ENCODE results near the gene ARPC1B.
"Not testable (repeated sequence)": the region's sequence is repeated elsewhere in the genome, so short reads cannot be mapped to it uniquely, and the experiment has no call there.

ARPC1B gene

DNA sequence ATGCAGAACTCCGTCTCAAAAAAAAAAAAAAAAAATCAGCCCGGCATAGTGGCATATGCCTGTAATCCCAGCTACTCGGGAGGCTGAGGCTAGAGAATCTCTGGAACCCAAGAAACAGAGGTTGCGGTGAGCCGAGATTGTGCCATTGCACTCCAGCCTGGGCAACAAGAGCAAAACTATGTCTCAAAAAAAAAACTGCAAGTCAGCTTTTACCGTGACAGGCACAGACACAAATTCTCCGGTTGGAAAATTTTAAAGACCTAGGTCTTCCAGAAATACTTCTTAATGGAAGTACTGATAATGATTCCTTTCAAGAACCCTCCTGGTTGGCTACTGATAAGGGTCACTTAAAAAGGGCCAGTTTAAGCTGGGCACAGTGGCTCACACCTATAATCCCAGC lies 19.4 kb upstream of the ARPC1B start:
- Histone ChIP-seq H3K36me3 (peaks cover 87 to 99% (median 92%) of the 10 kb centered on the region in 3 donors), H3K27me3 (no peaks in the 10 kb centered on the region), H3K9me3 (no peaks in the 10 kb centered on the region), H3K27ac (no peak overlapping the region), H3K4me3 (no peak overlapping the region), H3K4me1 (no peaks in the 10 kb centered on the region)
- intact Hi-C loops (cut with DNase I; ENCODE audit: low total_unique reads), result no loop called here
- DNase-seq, result no peak
- TF ChIP-seq, protein P1, sequence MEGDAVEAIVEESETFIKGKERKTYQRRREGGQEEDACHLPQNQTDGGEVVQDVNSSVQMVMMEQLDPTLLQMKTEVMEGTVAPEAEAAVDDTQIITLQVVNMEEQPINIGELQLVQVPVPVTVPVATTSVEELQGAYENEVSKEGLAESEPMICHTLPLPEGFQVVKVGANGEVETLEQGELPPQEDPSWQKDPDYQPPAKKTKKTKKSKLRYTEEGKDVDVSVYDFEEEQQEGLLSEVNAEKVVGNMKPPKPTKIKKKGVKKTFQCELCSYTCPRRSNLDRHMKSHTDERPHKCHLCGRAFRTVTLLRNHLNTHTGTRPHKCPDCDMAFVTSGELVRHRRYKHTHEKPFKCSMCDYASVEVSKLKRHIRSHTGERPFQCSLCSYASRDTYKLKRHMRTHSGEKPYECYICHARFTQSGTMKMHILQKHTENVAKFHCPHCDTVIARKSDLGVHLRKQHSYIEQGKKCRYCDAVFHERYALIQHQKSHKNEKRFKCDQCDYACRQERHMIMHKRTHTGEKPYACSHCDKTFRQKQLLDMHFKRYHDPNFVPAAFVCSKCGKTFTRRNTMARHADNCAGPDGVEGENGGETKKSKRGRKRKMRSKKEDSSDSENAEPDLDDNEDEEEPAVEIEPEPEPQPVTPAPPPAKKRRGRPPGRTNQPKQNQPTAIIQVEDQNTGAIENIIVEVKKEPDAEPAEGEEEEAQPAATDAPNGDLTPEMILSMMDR (IDR thresholded peaks at IDR 0.05), result no peak

DNA sequence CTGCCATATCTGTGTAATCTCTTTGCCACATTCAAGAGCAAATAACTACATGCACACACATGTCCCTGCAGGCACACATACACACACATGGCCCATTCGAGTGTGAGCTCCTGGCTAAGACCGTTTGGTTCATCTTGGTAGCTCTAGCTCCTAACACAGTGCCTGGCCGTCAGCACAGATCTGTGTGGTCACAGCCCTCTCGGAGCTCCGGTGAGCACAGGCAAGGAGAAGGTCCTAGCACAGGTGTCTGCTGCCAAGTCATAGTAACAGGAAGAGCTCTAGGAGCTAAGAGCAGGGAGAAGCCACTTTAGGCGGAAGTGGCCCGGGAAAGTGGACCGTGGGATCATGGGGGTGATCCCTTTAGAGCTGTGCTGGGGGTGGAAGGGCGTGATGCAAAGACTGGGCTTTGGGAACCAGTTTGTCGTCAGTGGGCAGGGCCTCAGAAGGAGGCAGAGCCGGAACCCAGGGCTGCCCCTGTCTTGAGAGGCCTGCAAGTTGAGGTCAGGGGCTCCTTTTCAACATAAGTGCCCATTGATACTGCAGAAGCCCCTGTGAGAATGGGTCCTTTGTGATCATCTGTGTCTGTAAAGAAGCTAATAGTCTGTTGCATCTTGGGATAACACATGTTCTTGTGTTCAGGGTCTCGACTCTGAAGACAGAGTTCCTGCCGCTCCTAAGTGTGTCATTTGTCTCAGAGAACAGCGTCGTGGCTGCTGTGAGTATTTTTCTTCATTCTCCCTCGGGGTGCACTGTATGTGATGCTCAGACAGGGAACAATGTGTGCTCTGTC lies 16.6 kb upstream of the ARPC1B start:
- H3K4me3 ChIP-seq, result no peak overlapping the region
- no peak overlapping the region for H3K27ac ChIP-seq
- no peaks in the 10 kb centered on the region for H3K4me1 ChIP-seq
- no peak for DNase-seq
- intact Hi-C loops (cut with DNase I; ENCODE audit: low total_unique reads), result no loop called here
- H3K36me3 ChIP-seq, result peaks cover 88 to 99% (median 91%) of the 10 kb centered on the region in 3 donors
- no peaks in the 10 kb centered on the region for H3K27me3 ChIP-seq
- no peaks in the 10 kb centered on the region for H3K9me3 ChIP-seq
- TF ChIP-seq, protein P1 (IDR thresholded peaks at IDR 0.05), result no peak

DNA sequence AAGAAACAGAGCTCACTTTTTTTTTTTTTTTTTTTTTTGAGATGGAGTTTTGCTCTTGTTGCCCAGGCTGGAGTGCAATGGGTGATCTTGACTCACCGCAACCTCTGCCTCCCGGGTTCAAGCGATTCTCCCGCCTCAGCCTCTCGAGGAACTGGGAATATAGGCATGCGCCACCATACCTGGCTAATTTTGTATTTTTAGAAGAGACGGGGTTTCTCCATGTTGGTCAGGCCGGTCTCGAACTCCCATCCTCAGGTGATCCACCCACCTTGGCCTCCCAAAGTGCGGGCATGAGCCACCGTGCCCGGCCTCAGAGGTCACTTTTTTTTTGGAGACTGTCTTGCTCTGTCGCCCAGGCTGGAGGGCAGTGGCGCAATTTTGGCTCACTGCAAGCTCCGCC lies 16.0 kb upstream of the ARPC1B start:
- intact Hi-C loops (cut with DNase I; ENCODE audit: low total_unique reads); DNase-seq; H3K4me1 ChIP-seq; H3K4me3 ChIP-seq; H3K27me3 ChIP-seq; H3K9me3 ChIP-seq; H3K27ac ChIP-seq: not testable (repeated sequence)
- peaks cover 88 to 100% (median 91%) of the 10 kb centered on the region in 3 donors for H3K36me3 ChIP-seq

DNA sequence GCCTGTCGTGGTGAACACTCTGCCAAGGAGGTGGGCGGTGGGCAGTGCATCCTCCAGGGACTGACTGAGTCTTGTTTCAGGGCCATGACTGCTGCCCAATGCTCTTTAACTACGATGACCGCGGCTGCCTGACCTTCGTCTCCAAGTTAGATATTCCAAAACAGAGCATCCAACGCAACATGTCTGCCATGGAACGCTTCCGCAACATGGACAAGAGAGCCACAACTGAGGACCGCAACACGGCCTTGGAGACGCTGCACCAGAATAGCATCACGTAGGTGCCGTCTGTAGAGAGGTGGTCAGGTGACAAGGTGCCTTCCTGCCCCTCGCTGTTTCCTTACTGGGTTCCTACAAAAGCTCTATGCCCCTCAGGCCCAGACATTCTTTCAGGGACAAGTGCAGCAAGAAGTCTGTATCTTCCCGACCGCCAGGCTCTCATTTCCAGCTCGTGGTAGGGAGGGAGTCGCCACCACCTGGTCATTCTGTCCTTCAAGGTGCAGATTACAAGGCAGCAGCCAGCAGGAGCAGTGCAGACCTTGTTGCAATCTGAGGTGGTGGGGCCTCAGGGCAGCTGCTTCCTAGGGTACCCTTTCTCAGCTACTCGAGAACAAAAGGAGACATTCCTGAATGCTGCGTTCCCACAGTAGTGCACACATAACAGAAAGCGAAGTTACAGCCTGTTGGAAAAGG lies 14.9 kb upstream of the ARPC1B start:
- TF ChIP-seq, protein P1 (IDR thresholded peaks at IDR 0.05), result no peak
- intact Hi-C loops (cut with DNase I; ENCODE audit: low total_unique reads), result no loop called here
- Histone ChIP-seq H3K9me3 (no peaks in the 10 kb centered on the region), H3K27me3 (no peaks in the 10 kb centered on the region), H3K4me1 (no peaks in the 10 kb centered on the region), H3K36me3 (peaks cover 88 to 100% (median 91%) of the 10 kb centered on the region in 3 donors), H3K4me3 (no peak overlapping the region), H3K27ac (no peak overlapping the region)
- no peak for DNase-seq

DNA sequence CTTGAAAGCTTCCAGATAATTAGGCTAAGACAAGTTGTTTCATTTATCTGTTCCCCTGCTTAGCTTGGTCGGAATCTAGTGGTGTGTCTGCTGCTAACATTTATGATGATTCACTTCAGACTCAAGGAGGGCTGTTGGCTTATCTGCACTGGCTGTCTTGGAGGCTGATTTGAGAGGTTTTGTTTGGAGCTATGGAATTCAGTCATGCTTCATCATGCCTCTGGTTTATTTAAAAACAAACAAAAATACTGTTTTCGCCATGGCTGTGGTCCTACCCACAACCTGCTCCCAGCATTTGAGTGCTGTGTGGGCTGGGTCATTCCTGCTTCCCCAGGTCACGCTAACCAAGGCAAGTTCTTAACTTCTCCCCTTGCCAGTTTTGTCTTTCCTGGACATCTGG lies 11.7 kb upstream of the ARPC1B start:
- Histone ChIP-seq H3K9me3 (no peaks in the 10 kb centered on the region), H3K27me3 (no peaks in the 10 kb centered on the region), H3K4me3 (no peak overlapping the region), H3K27ac (no peak overlapping the region), H3K36me3 (peaks cover 83 to 99% (median 92%) of the 10 kb centered on the region in 3 donors), H3K4me1 (no peaks in the 10 kb centered on the region)
- DNase-seq, result no peak
- intact Hi-C loops (cut with DNase I; ENCODE audit: low total_unique reads), result no loop called here
- TF ChIP-seq, protein P1 (IDR thresholded peaks at IDR 0.05), result no peak

DNA sequence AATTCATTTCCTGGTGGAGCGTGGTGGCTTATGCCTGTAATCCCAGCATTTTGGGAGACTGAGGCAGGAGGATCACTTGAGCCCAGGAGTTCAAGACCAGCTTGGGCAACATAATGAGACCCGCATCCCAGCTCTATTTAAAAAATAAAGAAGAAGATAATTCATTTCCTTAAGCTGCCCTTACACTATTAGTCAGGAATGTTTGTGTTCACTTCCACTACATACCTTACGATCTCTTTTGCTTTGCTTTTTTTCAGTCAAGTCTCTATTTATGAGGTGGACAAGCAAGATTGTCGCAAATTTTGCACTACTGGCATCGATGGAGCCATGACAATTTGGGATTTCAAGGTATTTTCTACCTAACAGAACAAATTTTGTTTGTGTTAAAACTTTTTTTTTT lies 11.2 kb upstream of the ARPC1B start:
- H3K9me3 ChIP-seq, result no peaks in the 10 kb centered on the region
- DNase-seq, result no peak
- H3K4me3 ChIP-seq, result no peak overlapping the region
- no peaks in the 10 kb centered on the region for H3K27me3 ChIP-seq
- no peaks in the 10 kb centered on the region for H3K4me1 ChIP-seq
- H3K36me3 ChIP-seq, result peaks cover 78 to 94% (median 87%) of the 10 kb centered on the region in 3 donors
- intact Hi-C loops (cut with DNase I; ENCODE audit: low total_unique reads), result no loop called here
- H3K27ac ChIP-seq, result no peak overlapping the region
- TF ChIP-seq, protein P1 (IDR thresholded peaks at IDR 0.05), result no peak
